RWPE1 (cell line): ENCODE data around the gene ATG7.

ENCODE experiments used
- CTCF ChIA-PET: fragments of 350-600 bp; sonication (Branson Sonifier 250); formaldehyde crosslinking; extraction: SDS; loops from one replicate; lab custom pipeline; 2021; lab: Yijun Ruan, JAX
- POLR2A ChIA-PET: fragments of 400-600 bp; formaldehyde crosslinking; extraction: SDS; loops from one replicate; lab custom pipeline; 2020; ENCODE audit warnings: antibody characterized with exemption; ENCODE audit not compliant: low non-redundant PET; lab: Yijun Ruan, JAX
- DNase-seq: peaks from one replicate; pipeline ENCODE4 v3.0.0; 2012; ENCODE audit warnings: low spot score
- H3K27ac ChIP-seq: fragments of 450-650 bp; 2 replicates; pipeline ENCODE4 v1.5.1; 2017
- CTCF ChIP-seq: fragments of 450-650 bp; conservative IDR thresholded peaks from 2 replicates; pipeline ENCODE4 v1.5.1; 2017; ENCODE audit warnings: low read depth, mild to moderate bottlenecking

The ATG7 gene

GRCh38 chr3:11411956-11412355 is 139.8 kb downstream of the ATG7 start:
- no peak for TF ChIP-seq CTCF
- H3K27ac ChIP-seq: no peak overlapping the region
- ChIA-PET POLR2A (no interaction called here), CTCF (no interaction called here)
- DNase-seq: no peak

GRCh38 chr3:11413071-11413470 is 140.9 kb downstream of the ATG7 start:
- ChIA-PET POLR2A (no interaction called here), CTCF (no interaction called here)
- TF ChIP-seq CTCF: no peak

GRCh38 chr3:11415099-11415498 is 142.9 kb downstream of the ATG7 start:
- no peak overlapping the region for H3K27ac ChIP-seq
- ChIA-PET CTCF (no interaction called here), POLR2A (no interaction called here)
- TF ChIP-seq CTCF: no peak
- no peak for DNase-seq

More at GRCh38 chr3:11413071-11413470, 140.9 kb downstream of the ATG7 start:
- DNase-seq: no peak
- H3K27ac ChIP-seq: no peak overlapping the region

- H3K27ac ChIP-seq: no peak overlapping the region
- TF ChIP-seq CTCF: no peak
- DNase-seq: no peak
- POLR2A ChIA-PET: no interaction called here
- CTCF ChIA-PET: no interaction called here
Observed at GRCh38 chr3:11420066-11420465, 147.9 kb downstream of the ATG7 start.

GRCh38 chr3:11422291-11422690 is 150.1 kb downstream of the ATG7 start:
- H3K27ac ChIP-seq: no peak overlapping the region
- no peak for TF ChIP-seq CTCF
- CTCF ChIA-PET: interaction anchor here (0.6 kb wide), 1 partner anchor 168 kb away, joined by 4 read pairs; no protein-coding TSS in a partner anchor
- POLR2A ChIA-PET: no interaction called here
- DNase-seq: no peak

- no peak for TF ChIP-seq CTCF
- CTCF ChIA-PET: no interaction called here
- POLR2A ChIA-PET: no interaction called here
- no peak for DNase-seq
- no peak overlapping the region for H3K27ac ChIP-seq
Observed at GRCh38 chr3:11423868-11424267, 151.7 kb downstream of the ATG7 start.

- ChIA-PET CTCF (no interaction called here), POLR2A (no interaction called here)
- no peak for DNase-seq
- H3K27ac ChIP-seq: no peak overlapping the region
- TF ChIP-seq CTCF: no peak
Observed at GRCh38 chr3:11424277-11424676, 152.1 kb downstream of the ATG7 start.
